GM19193 (cell line): Measurements from ENCODE around the gene AQP9.

Experiments used
- POLR2A ChIP-seq: IDR thresholded peaks from 4 replicates; pipeline ENCODE4 v1.6.1; 2011; ENCODE audit not compliant: insufficient read depth, insufficient read length; ENCODE audit errors: extremely low read depth

The AQP9 gene

DNA sequence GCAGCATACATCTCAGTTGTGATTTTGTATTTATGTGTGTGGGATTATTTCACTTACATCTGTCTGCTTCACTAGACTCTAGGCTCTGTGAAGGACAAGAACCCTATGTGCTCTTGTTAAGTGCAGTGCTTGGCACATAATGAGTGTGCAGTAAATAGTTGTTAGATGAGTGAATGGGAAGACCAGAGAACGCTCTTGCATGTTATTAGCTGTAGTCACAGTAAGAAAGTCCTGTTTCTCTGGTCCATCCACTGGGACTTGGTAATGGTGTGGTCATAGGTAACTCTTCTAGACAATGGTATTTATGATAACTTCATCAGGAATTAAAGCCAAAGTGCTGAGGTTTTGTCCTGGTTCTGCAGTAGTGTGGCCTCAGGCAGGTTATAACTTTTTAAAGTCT lies 1.4 kb upstream of the AQP9 start:
- TF ChIP-seq POLR2A = no peak

DNA sequence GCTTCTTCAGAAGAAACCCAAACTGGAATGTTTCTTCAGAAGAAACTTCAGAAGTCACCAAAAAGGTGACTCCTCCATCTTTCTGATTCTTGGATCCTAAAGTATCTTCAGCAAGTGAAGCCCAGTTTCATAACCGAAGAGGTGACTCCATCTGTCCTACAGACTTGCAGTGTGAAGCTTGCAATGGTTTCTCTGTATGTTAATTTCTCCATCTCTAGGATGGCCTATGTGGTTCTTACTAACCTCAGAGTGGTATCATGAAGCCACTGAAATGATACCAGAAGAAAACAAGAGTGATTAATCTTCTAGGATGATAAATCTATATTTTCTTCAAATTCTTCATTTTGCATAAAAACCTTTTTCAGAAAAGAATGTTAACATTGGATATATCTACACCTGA lies 495 bp upstream of the AQP9 start:
- TF ChIP-seq POLR2A = no peak

DNA sequence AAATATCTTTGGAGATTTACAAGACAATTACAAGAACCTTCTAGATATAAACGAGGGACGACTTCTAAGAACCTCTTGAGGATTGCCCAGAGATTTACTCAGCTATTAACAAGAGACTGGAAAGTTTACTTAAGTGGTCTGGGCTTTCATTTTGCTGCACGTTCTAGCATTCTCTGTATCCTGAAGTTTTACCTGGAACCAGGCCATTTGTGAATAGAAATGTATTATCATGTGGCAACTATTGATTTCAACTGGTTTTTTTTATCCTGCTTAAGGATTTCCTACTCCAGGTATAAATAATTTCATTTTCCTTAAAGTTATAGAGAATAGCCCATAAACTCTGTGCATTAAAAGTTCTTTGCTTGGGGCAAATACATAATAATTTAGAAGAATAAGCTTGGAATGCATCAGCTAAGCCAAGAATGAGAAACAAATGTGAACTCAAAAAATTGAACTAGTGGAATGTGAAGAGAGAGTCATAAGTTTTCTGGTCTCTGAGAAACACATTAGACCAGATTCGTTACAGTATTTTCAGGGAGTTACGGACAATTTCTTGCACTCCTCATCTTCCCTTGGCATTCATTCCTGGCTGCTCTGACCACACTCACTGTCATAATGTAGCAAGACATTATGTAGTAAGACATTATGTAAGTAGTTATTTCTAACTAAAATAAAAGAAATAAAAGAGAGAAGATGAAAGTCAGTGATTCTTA lies 1.3 kb downstream of the AQP9 start:
- no peak for TF ChIP-seq POLR2A

DNA sequence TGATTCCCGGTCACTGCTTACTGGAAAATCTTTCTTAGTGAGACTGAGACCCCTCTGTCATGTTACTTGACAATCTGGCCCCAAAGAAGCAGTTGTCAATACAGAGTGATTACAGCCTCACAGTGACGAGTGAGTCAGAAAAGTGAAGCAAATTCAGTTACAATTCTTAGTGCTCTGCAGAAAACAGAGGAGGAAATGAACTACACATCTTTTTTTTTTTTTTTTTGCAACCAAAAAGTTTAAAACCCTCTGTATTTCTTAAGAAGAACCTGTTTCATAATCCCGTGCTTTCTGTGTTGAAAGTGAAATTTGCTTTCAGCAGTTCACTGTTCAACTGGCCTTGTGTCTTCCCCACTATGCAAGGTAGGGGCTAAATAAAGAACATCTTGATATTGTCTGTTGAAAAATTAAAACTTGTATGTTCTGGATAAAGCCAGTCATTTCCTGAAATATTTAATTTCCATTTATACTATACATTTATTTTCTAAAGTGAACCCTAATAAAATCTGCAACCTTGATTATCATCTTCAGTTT lies 1.9 kb downstream of the AQP9 start:
- no peak for TF ChIP-seq POLR2A

DNA sequence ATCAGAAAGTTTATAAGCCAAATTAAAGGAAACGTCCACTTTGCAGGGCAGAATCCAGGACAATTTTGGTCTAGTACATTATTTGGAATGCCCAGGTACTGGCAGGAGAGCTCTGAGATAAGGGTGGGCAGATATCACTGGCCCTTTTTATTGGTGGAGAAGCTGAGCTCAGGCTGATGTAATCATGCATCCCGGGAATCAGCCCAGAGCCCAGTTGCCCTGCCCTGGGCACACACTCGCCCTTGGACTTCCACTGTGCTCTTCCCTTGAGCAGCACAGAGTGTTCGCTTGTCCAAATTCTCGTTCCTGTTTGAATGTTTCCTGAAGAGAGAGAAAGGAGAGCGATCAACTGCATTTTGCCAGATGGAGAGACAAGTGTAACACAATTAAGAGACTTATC lies 3.7 kb downstream of the AQP9 start:
- TF ChIP-seq POLR2A = no peak

DNA sequence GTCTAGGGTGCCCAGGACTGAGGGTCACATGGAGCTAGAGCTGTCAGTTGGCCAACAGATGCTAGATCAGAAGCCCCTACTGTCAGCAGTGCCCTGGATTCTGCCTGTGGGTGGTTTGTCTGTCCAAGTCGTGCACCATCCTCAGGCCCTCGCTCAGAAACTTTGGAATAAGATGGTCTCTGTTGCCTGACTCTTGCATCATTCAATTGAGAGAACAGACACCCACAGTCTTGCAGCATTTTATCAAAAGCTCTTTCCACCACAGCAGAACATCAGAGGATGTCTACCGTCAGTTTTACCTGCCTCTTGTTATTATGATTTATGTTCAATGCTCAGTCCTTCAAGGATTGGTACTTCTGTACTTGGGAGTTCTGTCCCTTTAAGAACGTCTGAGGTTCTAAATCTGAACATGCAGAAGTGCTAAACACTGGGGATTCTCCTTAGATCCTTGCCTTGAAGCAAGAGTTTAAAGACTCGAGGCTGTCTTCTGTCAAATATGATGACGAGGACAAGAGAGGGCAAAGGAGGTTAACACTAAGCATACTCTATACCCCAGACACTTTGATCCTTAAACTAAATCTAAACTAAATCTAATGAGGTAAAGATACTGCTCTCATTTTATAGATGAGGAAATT lies 4.8 kb downstream of the AQP9 start:
- no peak for TF ChIP-seq POLR2A

DNA sequence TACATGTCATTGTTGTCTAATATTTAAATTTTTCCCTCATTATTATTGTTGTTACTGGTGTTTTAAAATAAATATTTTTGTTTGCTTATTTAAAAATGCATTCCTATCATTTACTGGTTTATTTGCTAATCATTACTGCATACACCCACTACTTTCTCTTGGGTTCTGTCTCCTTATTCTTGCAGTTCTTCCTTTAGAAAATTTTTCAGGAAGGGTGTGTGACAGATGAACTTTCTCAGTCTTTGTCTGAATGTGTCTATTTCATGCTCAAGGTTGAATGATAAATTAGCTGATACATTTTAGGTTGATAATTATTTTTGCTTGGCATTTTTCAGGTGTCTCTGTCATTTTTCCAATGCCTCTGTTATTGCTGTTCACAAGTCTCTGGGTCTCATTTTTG lies 7.4 kb downstream of the AQP9 start:
- no peak for TF ChIP-seq POLR2A

DNA sequence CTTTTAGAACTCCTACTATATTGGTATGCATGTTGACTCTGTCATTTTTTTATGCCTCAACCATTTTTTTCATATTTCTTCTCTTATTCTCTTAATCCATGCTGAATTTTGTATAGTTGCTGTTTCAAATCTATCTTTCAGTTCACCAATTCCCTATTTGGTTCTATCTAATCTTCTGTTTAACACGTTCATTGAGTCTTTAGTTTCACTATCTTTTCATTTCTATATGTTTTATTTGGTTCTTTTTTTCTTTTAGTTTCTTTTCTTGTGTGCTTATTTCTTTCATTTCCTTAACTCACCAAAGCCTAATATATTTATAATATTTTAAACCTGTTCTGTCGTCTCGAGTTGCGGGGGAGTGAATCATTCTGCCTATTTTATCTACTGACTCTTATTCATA lies 8.0 kb downstream of the AQP9 start:
- no peak for TF ChIP-seq POLR2A

DNA sequence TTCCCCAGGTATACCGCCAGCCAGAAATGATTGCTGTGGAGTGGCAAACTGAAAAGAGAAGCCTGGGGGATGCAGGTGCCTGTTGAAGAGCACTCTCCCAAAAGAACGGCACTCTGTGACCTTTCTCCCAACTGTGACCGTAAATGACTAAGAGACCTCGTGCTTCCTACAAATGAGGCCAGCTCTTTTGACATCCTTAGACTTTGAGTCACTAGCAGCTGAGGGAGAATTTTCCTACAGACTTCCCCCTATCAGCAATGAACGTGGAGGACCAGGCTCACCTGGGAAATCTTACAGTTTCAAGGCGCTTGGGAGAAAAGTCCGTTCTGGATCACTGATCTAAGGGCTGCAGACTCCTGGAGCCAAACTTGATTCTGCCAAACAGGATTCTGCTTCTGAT lies 8.6 kb downstream of the AQP9 start:
- no peak for TF ChIP-seq POLR2A

DNA sequence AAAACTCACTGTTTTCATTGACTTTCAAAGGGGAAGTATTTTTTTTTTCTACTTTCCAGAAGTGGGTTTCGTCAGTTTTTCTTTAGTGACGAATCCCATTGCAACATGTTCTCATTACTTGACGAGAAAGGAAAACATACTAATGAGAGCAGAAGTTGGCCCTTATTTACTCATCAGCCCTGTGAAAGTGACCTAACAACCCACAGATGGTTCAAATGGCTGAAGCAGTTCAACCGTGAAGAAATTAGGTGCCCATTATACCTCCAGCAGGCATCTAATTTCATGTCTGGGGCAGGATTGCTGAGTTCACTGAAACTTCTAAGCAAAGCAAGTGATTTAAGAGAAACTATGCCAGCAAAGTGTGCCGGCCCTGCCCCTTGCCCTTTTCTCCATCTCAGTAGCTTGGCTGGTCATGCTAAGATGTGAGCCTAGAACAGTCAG lies 9.0 kb downstream of the AQP9 start:
- TF ChIP-seq POLR2A = no peak

DNA sequence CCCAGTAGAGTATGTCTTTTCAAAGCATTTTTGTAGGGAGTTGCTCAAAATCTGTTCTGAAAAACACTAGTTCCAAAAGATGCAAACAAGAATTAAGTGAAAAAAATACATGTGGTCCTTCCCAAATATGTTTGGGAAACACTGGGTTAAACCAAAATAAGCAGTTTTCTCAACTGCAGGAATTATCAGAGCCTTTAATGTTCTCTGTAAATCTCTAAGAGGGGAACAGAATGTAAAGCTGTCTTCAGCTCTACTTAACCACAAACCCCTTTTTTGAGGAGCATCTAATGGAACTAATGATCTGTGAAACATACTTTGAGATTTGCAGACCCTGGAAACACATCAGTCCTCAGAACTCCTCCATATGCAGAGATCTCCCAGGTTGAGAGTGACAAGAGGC lies 9.9 kb downstream of the AQP9 start:
- TF ChIP-seq POLR2A = no peak

DNA sequence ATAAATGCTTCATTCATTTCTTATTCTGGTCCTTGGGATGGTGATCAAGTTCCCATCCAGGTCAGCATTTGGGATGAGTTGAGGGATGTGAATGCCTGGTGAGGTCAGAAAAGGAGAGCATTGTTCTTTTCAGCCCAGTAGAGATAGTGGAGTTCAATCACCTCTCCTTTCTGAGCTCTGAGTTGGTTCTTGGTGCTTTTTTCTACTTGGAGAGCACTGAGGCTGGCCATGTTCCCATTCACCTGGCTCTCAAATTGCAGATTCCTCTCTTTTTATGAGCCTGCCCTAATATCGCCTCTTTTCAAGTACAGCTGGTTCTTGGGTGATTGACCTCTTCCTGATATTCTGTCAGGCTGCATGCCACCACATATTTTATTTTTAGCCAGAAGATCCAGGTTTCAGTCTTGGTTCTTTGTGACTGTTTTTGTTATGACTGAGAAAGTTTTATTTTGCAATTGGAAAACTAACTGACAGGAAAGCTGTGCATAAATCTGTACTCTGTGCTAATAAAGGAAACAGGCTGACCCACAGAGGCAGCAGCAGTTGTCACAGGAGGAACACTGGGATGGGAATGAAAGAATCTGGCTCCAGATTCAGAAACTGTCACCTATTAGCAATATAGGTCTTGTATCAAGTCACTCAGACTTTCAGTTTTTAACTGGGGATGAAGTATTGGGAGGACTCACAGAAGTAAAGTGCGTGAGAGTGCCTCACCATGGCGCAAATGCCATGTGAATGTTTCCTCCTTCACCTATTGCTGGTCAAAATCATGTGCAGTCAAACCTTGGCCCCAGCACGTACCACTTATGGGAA lies 10.7 kb downstream of the AQP9 start:
- no peak for TF ChIP-seq POLR2A

DNA sequence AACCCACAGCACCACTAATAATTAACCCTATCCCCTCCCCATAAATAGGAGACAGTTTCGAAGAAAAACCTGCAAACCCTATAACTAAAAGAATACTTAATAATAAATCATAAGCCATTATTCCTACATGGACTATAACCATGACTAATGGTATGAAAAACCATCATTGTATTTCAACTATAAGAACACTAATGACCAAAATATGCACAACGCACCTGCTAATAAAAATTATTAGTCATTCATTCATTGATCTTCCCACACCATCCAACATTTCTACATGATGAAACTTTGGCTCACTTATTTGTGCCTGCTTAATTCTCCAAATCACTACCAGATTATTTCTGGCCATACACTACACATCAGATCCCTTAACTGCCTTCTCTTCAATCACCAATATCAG lies 16.6 kb downstream of the AQP9 start:
- no peak for TF ChIP-seq POLR2A

DNA sequence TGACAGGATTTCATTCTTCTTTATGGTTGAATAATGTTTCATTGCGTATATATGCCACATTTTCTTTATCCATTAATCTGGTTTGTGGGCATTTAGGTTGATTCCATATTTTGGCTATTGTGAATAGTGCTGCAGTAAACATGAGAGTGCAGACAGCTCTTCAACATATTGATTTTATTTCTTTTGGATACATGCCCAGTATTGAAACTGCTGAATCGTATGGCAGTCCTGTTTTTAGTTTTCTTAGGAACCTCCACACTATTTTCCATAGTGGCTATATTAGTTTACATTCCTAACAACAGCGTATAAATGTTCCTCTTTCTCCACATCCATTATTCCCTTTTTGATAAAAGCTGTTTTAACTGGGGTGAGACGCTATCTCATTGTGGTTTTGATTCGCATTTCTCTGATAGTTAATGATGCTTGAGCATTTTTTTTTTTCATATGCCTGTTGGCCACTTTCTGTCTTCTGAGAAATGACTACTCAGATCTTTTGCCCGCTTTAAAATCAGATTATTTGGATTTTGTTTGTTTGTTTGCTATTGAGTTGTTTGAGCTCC lies 21.7 kb downstream of the AQP9 start:
- no peak for TF ChIP-seq POLR2A

DNA sequence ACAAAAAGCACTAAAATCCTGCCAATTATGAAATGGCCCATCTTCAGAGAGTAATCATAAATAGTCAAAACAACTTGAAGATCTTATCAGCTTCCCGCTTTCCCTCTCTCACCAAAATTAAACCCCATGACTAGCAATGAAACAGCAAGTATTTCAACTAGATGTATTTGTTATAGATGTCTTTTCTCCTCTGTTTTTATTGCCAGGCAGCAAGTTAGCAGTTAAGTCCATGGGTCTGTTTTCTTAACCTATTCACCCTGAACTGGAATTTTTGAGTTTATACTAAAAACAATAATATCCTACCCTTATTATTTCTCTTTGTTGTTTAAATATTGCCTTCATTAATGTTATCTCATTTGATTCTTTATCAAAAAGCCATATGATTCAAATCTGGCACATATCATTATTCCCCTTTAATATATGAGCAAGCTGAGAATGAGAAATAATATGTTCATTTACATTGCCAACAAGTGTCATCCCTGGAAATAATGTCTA lies 23.3 kb downstream of the AQP9 start:
- TF ChIP-seq POLR2A = no peak
